ENCODE results near the gene HMX1.

GRCh38 chr4:8838296-8838960, 33.2 kb downstream of the HMX1 start:
- TF ChIP-seq REST (IDR thresholded peaks at IDR 0.05; ENCODE audit: low read depth, low read length) (no peak), CTCF (IDR thresholded peaks at IDR 0.05) (no peak), ZBTB33 (IDR thresholded peaks at IDR 0.05; ENCODE audit: borderline replicate concordance, low read depth) (no peak), EP300 (IDR thresholded peaks at IDR 0.05; ENCODE audit: borderline replicate concordance in 1 of 2, low read depth in 1 of 2, low read length in 1 of 2) (no peak)

Data from SK-N-SH (cell line).